Fibroblast of lung (primary cell): Measurements from ENCODE around the gene HMG20A. TPM values are rescaled to one million over a fixed set of nuclear protein-coding genes. Genes with fewer than 3 reads are reported as not detected.

Experiments
- DNase-seq, 2 donors: peaks; one replicate each; pipeline versions ENCODE4 v3.0.0 to v3.0.0-alpha.2; 2010; ENCODE audit warnings: low read depth in 2 of 2
- H2AFZ ChIP-seq: 2 replicates; pipeline ENCODE4 v1.5.1; 2012; ENCODE audit warnings: low read length, control low read depth, inconsistent platforms
- H3K27ac ChIP-seq: 2 replicates; pipeline ENCODE4 v1.5.1; 2011; ENCODE audit warnings: low read length, control low read depth; ENCODE audit not compliant: insufficient read depth
- H3K27me3 ChIP-seq: 2 replicates; pipeline ENCODE4 v1.5.1; 2011; ENCODE audit warnings: mild to moderate bottlenecking, low read length; ENCODE audit not compliant: control insufficient read depth, insufficient read depth
- H3K36me3 ChIP-seq: 2 replicates; pipeline ENCODE4 v1.5.1; 2011; ENCODE audit warnings: low read length; ENCODE audit not compliant: control insufficient read depth, insufficient read depth
- H3K4me1 ChIP-seq: 2 replicates; pipeline ENCODE4 v1.5.1; 2011; ENCODE audit warnings: low read length; ENCODE audit not compliant: control insufficient read depth, insufficient read depth; ENCODE audit errors: extremely low read depth
- H3K4me2 ChIP-seq: 2 replicates; pipeline ENCODE4 v1.5.1; 2011; ENCODE audit warnings: low read length, control low read depth; ENCODE audit not compliant: insufficient read depth; ENCODE audit errors: extremely low read depth
- H3K4me3 ChIP-seq, 4 experiments: fragments of 200-600 bp in 1 of 4; sonication (generic) in 1 of 4; replicated peaks in 1 of 4; 2 replicates each; pipeline ENCODE4 v1.5.1; 2011 to 2016; ENCODE audit warnings: low read length in 4 of 4, low read depth in 3 of 4, mild to moderate bottlenecking in 3 of 4, control low read depth in 2 of 4, inconsistent platforms in 1 of 4, mixed read lengths in 1 of 4; ENCODE audit not compliant: insufficient read depth in 1 of 4; ENCODE audit errors: control extremely low read depth in 1 of 4
- H3K79me2 ChIP-seq: 2 replicates; pipeline ENCODE4 v1.5.1; 2012; ENCODE audit warnings: mild to moderate bottlenecking, low read length, inconsistent platforms; ENCODE audit not compliant: control insufficient read depth, insufficient read depth
- H3K9ac ChIP-seq: 2 replicates; pipeline ENCODE4 v1.5.1; 2011; ENCODE audit warnings: mild to moderate bottlenecking, low read length, control low read depth; ENCODE audit not compliant: insufficient read depth
- H3K9me3 ChIP-seq: 2 replicates; pipeline ENCODE4 v1.5.1; 2012; ENCODE audit warnings: low read depth, low read length; ENCODE audit not compliant: control insufficient read depth, insufficient read depth
- H4K20me1 ChIP-seq: 2 replicates; pipeline ENCODE4 v1.5.1; 2011; ENCODE audit warnings: low read length; ENCODE audit not compliant: control insufficient read depth, insufficient read depth; ENCODE audit errors: extremely low read depth
- EZH2 ChIP-seq: IDR thresholded peaks from 2 replicates; pipeline ENCODE4 v1.5.1; 2012; ENCODE audit warnings: low read length, control low read depth, mild to moderate bottlenecking; ENCODE audit errors: missing control alignments
- polyA plus RNA-seq, 2 donors: library from polyadenylated mRNA; depleted of rRNA in 1 of 2; stranded (reverse) in 1 of 2; unstranded in 1 of 2; fragments of >200 nt; gene quantifications; 2 replicates each; pipeline ENCODE4 v1.2.1, GENCODE V29; 2011 to 2012; ENCODE audit warnings: missing spikeins in 1 of 2
- total RNA-seq: library from RNA; depleted of rRNA; stranded (reverse); fragments of >200 nt; gene quantifications from 2 replicates; pipeline ENCODE4 v1.2.1, GENCODE V29; 2014
- TF ChIP-seq, protein P1 (sequence below), 2 donors: IDR thresholded peaks in 1 of 2; conservative IDR thresholded peaks in 1 of 2; 1 replicate in 1 of 2; 2 replicates in 1 of 2; pipeline ENCODE4 v1.5.1; 2011 to 2012; ENCODE audit warnings: low read length in 2 of 2, control low read depth in 1 of 2, inconsistent platforms in 1 of 2, low read depth in 1 of 2, mild to moderate bottlenecking in 1 of 2

Gene HMG20A
- total and polyA plus RNA-seq, 2 donors (not counting 1 experiment from before 2014, with no cell fraction given) = 26.3 to 38.0 TPM

- no peak overlapping the region for H3K27ac ChIP-seq
- H4K20me1 ChIP-seq = no peaks in the 10 kb centered on the region
- no peak for DNase-seq
- H2AFZ ChIP-seq = no peak overlapping the region
- no peaks in the 10 kb centered on the region for H3K79me2 ChIP-seq
- no peaks in the 10 kb centered on the region for H3K36me3 ChIP-seq
- no peak overlapping the region for H3K4me2 ChIP-seq
- peaks cover 12% of the 10 kb centered on the region for H3K27me3 ChIP-seq
- TF ChIP-seq, protein P1, sequence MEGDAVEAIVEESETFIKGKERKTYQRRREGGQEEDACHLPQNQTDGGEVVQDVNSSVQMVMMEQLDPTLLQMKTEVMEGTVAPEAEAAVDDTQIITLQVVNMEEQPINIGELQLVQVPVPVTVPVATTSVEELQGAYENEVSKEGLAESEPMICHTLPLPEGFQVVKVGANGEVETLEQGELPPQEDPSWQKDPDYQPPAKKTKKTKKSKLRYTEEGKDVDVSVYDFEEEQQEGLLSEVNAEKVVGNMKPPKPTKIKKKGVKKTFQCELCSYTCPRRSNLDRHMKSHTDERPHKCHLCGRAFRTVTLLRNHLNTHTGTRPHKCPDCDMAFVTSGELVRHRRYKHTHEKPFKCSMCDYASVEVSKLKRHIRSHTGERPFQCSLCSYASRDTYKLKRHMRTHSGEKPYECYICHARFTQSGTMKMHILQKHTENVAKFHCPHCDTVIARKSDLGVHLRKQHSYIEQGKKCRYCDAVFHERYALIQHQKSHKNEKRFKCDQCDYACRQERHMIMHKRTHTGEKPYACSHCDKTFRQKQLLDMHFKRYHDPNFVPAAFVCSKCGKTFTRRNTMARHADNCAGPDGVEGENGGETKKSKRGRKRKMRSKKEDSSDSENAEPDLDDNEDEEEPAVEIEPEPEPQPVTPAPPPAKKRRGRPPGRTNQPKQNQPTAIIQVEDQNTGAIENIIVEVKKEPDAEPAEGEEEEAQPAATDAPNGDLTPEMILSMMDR (conservative IDR thresholded peaks at IDR 0.05 in 1 of 2, IDR thresholded peaks at IDR 0.05 in 1 of 2; ENCODE audit: low read depth in 1 of 2, low read length in 2 of 2) = no peak
- TF ChIP-seq EZH2 = no peak
- H3K9me3 ChIP-seq = no peaks in the 10 kb centered on the region
- H3K9ac ChIP-seq = no peak overlapping the region
- peaks cover 6% of the 10 kb centered on the region for H3K4me1 ChIP-seq
- no peak overlapping the region for H3K4me3 ChIP-seq
Observed at GRCh38 chr15:77531191-77532000, 110.7 kb downstream of the HMG20A start.

DNA sequence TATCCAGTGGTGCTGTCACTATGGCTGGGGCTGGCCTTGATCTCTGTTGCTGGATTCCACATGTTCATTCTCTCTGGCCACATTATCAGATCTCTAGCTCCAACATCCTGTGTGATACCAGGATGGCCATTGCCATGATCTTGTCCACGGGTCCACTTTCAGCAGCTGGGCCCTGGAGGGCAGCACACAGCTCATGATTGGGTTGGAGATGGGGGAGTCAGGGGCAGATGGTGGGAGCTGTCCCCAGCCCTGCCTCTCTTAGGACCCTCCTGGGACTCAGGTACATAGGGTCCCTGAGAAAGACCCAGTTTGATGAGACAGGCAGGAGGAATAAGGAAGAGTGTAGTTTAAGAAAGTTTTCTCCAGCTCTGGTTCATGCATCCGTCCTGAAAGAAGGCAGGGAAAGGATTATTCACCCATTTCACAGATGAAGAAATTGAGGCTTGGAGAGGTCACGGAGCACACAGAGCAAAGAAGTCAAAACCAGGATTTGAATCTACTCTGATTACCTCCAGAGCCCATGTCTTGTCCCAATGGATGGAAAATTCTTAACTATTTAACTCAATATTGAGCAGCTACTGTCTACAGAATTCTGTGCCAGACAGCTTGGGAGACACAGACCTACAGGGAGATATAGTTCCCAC is 111.5 kb downstream of the HMG20A start:
- Histone ChIP-seq H3K27me3 (peaks cover 12% of the 10 kb centered on the region), H3K36me3 (no peaks in the 10 kb centered on the region), H2AFZ (no peak overlapping the region), H4K20me1 (no peaks in the 10 kb centered on the region), H3K9ac (no peak overlapping the region), H3K9me3 (no peaks in the 10 kb centered on the region), H3K4me2 (no peak overlapping the region), H3K4me1 (peaks cover 6% of the 10 kb centered on the region), H3K4me3 (no peak overlapping the region), H3K27ac (no peak overlapping the region), H3K79me2 (no peaks in the 10 kb centered on the region)
- no peak for TF ChIP-seq EZH2
- TF ChIP-seq, protein P1 (conservative IDR thresholded peaks at IDR 0.05 in 1 of 2, IDR thresholded peaks at IDR 0.05 in 1 of 2; ENCODE audit: low read depth in 1 of 2, low read length in 2 of 2) = no peak
- no peak for DNase-seq

DNA sequence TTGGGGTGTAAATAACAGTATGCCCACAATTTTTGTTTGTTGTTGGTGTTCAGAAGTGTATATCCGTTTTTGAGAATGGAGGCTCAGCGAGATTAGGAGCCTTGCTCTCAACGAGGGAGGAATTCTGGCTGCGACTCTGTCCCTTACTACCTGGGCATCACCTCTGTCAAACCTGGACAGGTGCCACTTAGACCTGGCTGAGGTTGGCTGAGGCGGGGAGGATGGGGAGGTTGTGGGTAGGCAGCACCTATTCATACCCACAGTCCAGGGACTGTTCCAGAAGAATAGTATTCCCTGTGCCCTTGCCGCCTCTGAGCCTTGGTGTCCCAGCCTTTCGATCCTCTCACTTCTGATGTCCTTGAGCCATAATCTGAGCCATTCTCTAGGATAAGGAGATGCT is 112.2 kb downstream of the HMG20A start:
- Histone ChIP-seq H3K9me3 (no peaks in the 10 kb centered on the region), H3K4me3 (no peak overlapping the region), H3K36me3 (no peaks in the 10 kb centered on the region), H3K9ac (no peak overlapping the region), H3K79me2 (no peaks in the 10 kb centered on the region), H3K27me3 (peaks cover 12% of the 10 kb centered on the region), H4K20me1 (no peaks in the 10 kb centered on the region), H3K27ac (no peak overlapping the region), H2AFZ (no peak overlapping the region), H3K4me2 (no peak overlapping the region), H3K4me1 (peaks cover under 1% of the 10 kb centered on the region)
- no peak for TF ChIP-seq EZH2
- DNase-seq = no peak
